ENCODE results near the gene PTPRQ. TPM values are rescaled to one million over a fixed set of nuclear protein-coding genes. Genes with fewer than 3 reads are reported as not detected.

Gene PTPRQ
- total and polyA plus RNA-seq, 9 of the 15 experiments (the other 6 are each of a cell fraction or from before 2014, with no cell fraction given), result not detected

DNA sequence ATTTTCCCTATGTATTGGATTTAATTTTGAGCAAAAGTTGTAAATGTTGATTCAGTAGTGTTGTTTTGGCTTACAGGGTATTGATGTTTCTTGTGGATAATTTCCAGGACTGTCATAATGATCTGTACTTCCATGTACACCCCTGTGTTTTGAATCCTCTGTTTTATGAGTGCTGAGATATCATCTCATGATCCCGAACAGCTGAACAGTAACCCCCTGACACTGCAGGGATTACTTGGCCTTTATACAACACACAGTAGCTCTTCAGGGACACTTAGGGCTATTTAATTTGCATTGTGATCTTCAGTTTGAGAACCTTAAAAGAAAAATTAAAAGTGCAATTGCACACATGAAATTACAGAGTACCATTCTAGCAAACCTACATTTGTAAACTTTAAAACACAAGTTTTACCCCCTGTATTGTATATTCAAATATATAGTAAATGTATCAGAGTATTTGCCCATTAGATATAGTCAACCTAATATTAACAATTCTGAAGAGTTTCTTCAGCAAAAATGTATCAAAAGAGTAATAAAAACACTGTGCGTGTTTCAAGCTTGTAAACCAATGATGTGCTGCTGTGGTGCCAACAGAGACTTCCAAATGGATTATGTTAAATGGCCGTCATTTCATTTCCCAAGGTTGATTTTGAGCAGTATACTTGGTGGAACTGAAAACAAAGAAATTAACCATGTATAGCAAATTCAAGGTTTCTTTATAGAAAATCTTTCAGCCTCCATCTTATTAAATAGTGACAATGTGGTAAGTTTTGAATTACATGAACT, 235.5 kb downstream of the PTPRQ start:
- H3K9me1 ChIP-seq (ENCODE audit: control insufficient read depth, insufficient read depth, low read length), result no peaks in the 10 kb centered on the region
- no peak overlapping the region for H3K4me3 ChIP-seq
- H3K27me3 ChIP-seq (ENCODE audit: control insufficient read depth in 2 of 2, insufficient read depth in 2 of 2, low read length in 2 of 2), result no peaks in the 10 kb centered on the region
- intact Hi-C loops (cut with micrococcal nuclease) (no loop called here), in situ Hi-C loops (cut with MboI) (no loop called here)
- no peak for TF ChIP-seq DDX20 (tag; IDR thresholded peaks at IDR 0.05; ENCODE audit: low read depth)
- TF ChIP-seq, protein P1, sequence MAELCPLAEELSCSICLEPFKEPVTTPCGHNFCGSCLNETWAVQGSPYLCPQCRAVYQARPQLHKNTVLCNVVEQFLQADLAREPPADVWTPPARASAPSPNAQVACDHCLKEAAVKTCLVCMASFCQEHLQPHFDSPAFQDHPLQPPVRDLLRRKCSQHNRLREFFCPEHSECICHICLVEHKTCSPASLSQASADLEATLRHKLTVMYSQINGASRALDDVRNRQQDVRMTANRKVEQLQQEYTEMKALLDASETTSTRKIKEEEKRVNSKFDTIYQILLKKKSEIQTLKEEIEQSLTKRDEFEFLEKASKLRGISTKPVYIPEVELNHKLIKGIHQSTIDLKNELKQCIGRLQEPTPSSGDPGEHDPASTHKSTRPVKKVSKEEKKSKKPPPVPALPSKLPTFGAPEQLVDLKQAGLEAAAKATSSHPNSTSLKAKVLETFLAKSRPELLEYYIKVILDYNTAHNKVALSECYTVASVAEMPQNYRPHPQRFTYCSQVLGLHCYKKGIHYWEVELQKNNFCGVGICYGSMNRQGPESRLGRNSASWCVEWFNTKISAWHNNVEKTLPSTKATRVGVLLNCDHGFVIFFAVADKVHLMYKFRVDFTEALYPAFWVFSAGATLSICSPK (IDR thresholded peaks at IDR 0.05; ENCODE audit: borderline replicate concordance), result no peak
- TF ChIP-seq TCF7 (IDR thresholded peaks at IDR 0.05; ENCODE audit: borderline replicate concordance), result no peak
- H3K4me2 ChIP-seq (ENCODE audit: insufficient read depth, low read length), result no peak overlapping the region
- H2AFZ ChIP-seq (ENCODE audit: low read depth, low read length), result no peak overlapping the region
- no peaks in the 10 kb centered on the region for H3K36me3 ChIP-seq (ENCODE audit: control insufficient read depth, insufficient read depth, low read length)
- H3K27ac ChIP-seq (ENCODE audit: extremely low read depth, low read depth, low read length), result no peak overlapping the region
- no peaks in the 10 kb centered on the region for H4K20me1 ChIP-seq (replicated peaks; ENCODE audit: control insufficient read depth, insufficient read depth, low read length)
- CTCF ChIA-PET (ENCODE audit: low intra/inter-chr PET ratio), result no interaction called here
- H3K9me3 ChIP-seq (replicated peaks; ENCODE audit: control insufficient read depth, insufficient read depth, low read depth, low read length), result 0 out of 2 replicates have a peak, but pooled peaks cover 2% of the 10 kb centered on the region
- no peaks in the 10 kb centered on the region for H3K79me2 ChIP-seq (ENCODE audit: control insufficient read depth, insufficient read depth, low read length)
- WGBS (ENCODE audit: insufficient coverage, low coverage, missing lambda C conversion rate), result 0% methylated on average over 3 of the region's 3 CpGs
- FAIRE-seq, result no peak
- POLR2A ChIA-PET, result no interaction called here
- no TSS peak for BruUV-seq (replicated peaks)
- H3K4me1 ChIP-seq (replicated peaks in 1 of 2; ENCODE audit: control insufficient read depth in 2 of 2, insufficient read depth in 2 of 2, low read length in 2 of 2), result no peaks in the 10 kb centered on the region
- DNase-seq (ENCODE audit: extremely low read depth in 1 of 4, low spot score in 3 of 4), result no peak
- no peak for ATAC-seq
- H3K9ac ChIP-seq (ENCODE audit: insufficient read depth in 1 of 2, low read depth in 2 of 2, low read length in 2 of 2), result no peak overlapping the region

Measured in K562 (cell line).